ENCODE data around the gene INTS2.

INTS2 gene, protein sequence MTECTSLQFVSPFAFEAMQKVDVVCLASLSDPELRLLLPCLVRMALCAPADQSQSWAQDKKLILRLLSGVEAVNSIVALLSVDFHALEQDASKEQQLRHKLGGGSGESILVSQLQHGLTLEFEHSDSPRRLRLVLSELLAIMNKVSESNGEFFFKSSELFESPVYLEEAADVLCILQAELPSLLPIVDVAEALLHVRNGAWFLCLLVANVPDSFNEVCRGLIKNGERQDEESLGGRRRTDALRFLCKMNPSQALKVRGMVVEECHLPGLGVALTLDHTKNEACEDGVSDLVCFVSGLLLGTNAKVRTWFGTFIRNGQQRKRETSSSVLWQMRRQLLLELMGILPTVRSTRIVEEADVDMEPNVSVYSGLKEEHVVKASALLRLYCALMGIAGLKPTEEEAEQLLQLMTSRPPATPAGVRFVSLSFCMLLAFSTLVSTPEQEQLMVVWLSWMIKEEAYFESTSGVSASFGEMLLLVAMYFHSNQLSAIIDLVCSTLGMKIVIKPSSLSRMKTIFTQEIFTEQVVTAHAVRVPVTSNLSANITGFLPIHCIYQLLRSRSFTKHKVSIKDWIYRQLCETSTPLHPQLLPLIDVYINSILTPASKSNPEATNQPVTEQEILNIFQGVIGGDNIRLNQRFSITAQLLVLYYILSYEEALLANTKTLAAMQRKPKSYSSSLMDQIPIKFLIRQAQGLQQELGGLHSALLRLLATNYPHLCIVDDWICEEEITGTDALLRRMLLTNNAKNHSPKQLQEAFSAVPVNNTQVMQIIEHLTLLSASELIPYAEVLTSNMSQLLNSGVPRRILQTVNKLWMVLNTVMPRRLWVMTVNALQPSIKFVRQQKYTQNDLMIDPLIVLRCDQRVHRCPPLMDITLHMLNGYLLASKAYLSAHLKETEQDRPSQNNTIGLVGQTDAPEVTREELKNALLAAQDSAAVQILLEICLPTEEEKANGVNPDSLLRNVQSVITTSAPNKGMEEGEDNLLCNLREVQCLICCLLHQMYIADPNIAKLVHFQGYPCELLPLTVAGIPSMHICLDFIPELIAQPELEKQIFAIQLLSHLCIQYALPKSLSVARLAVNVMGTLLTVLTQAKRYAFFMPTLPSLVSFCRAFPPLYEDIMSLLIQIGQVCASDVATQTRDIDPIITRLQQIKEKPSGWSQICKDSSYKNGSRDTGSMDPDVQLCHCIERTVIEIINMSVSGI

GRCh38 chr17:61927208-61928100, at the start of gene INTS2:
Gene INTS2, minus strand, starts transcription at chr17:61927982. Its CDS starts 1,338 bp downstream, at chr17:61926644.
- Histone ChIP-seq H3K27ac (ENCODE audit: low read length) (peak within 1 kb of the TSS; percentile 99), H3K9me3 (ENCODE audit: control insufficient read depth in 1 of 2, low read length in 2 of 2) (no peaks in the 10 kb centered on the region), H3K27me3 (ENCODE audit: low read depth, low read length) (no peaks in the 10 kb centered on the region), H3K4me1 (ENCODE audit: control insufficient read depth in 1 of 2, insufficient read depth in 2 of 2, low read length in 2 of 2) (peaks cover 8 to 14% of the 10 kb centered on the region in 2 donors), H3K4me3 (ENCODE audit: low read depth in 1 of 2, low read length in 2 of 2) (peak within 1 kb of the TSS; percentile 73 to 98), H3K36me3 (ENCODE audit: control insufficient read depth in 1 of 2, insufficient read depth in 2 of 2, low read length in 2 of 2) (peaks cover 7% of the 10 kb centered on the region in 2 donors)

DNA sequence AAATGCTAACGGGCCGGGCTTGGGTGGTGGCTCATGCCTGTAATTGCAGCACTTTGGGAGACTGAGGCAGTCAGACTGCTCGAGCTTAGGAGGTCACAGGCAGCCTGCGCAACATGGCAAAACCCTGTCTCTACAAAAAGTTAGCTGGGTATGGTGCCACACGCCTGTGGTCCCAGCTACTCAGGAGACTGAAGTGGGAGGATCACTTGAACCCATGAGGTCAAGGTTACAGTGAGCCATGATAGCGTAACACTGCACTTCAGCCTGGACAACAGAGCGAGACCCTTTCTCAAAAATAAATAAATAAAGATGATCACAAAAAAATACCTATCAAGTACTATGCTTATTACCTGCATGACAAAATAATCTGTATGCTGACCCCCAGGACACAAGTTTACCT, 46.3 kb upstream of the INTS2 start:
- H3K4me3 ChIP-seq (ENCODE audit: low read depth in 1 of 2, low read length in 2 of 2) = no peak overlapping the region
- H3K9me3 ChIP-seq (ENCODE audit: control insufficient read depth in 1 of 2, low read length in 2 of 2) = no peaks in the 10 kb centered on the region
- peaks cover 6 to 17% of the 10 kb centered on the region in 2 donors for H3K36me3 ChIP-seq (ENCODE audit: control insufficient read depth in 1 of 2, insufficient read depth in 2 of 2, low read length in 2 of 2)
- H3K27me3 ChIP-seq (ENCODE audit: low read depth, low read length) = no peaks in the 10 kb centered on the region
- no peaks in the 10 kb centered on the region for H3K4me1 ChIP-seq (ENCODE audit: control insufficient read depth in 1 of 2, insufficient read depth in 2 of 2, low read length in 2 of 2)
- no peak overlapping the region for H3K27ac ChIP-seq (ENCODE audit: low read length)

GRCh38 chr17:61972311-61972710, 44.5 kb upstream of the INTS2 start:
- no peak overlapping the region for H3K27ac ChIP-seq (ENCODE audit: low read length)
- H3K27me3 ChIP-seq (ENCODE audit: low read depth, low read length) = no peaks in the 10 kb centered on the region
- H3K36me3 ChIP-seq (ENCODE audit: control insufficient read depth in 1 of 2, insufficient read depth in 2 of 2, low read length in 2 of 2) = peaks cover 6 to 23% of the 10 kb centered on the region in 2 donors
- no peaks in the 10 kb centered on the region for H3K9me3 ChIP-seq (ENCODE audit: control insufficient read depth in 1 of 2, low read length in 2 of 2)
- H3K4me1 ChIP-seq (ENCODE audit: control insufficient read depth in 1 of 2, insufficient read depth in 2 of 2, low read length in 2 of 2) = no peaks in the 10 kb centered on the region
- no peak overlapping the region for H3K4me3 ChIP-seq (ENCODE audit: low read depth in 1 of 2, low read length in 2 of 2)

DNA sequence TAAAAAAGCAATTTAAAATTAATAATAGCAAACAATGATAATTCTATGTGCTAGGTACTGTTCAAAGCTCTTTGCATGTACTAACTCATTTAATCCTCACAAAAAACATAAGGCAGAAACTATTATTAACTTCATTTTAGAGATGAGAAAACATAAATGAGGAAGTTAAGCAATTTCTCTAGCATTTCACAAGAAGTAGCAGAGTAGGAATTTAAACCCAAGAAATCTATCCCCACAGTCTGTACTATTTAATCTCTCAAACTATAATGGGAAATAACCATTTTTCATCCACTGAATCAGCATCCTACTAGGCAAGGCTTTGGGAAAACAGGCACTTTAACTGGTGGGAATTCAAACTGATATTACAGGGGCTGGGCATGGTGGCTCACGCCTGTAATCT, 42.2 kb upstream of the INTS2 start:
- Histone ChIP-seq H3K9me3 (ENCODE audit: control insufficient read depth in 1 of 2, low read length in 2 of 2) (no peaks in the 10 kb centered on the region), H3K36me3 (ENCODE audit: control insufficient read depth in 1 of 2, insufficient read depth in 2 of 2, low read length in 2 of 2) (peaks cover 19 to 38% of the 10 kb centered on the region in 2 donors), H3K27me3 (ENCODE audit: low read depth, low read length) (no peaks in the 10 kb centered on the region), H3K27ac (ENCODE audit: low read length) (no peak overlapping the region), H3K4me1 (ENCODE audit: control insufficient read depth in 1 of 2, insufficient read depth in 2 of 2, low read length in 2 of 2) (no peaks in the 10 kb centered on the region), H3K4me3 (ENCODE audit: low read depth in 1 of 2, low read length in 2 of 2) (no peak overlapping the region)

- no peaks in the 10 kb centered on the region for H3K9me3 ChIP-seq (ENCODE audit: control insufficient read depth in 1 of 2, low read length in 2 of 2)
- peaks cover 26 to 46% of the 10 kb centered on the region in 2 donors for H3K36me3 ChIP-seq (ENCODE audit: control insufficient read depth in 1 of 2, insufficient read depth in 2 of 2, low read length in 2 of 2)
- no peak overlapping the region for H3K4me3 ChIP-seq (ENCODE audit: low read depth in 1 of 2, low read length in 2 of 2)
- H3K27me3 ChIP-seq (ENCODE audit: low read depth, low read length) = no peaks in the 10 kb centered on the region
- H3K27ac ChIP-seq (ENCODE audit: low read length) = no peak overlapping the region
- no peaks in the 10 kb centered on the region for H3K4me1 ChIP-seq (ENCODE audit: control insufficient read depth in 1 of 2, insufficient read depth in 2 of 2, low read length in 2 of 2)
Measured at GRCh38 chr17:61968757-61969156, 41.0 kb upstream of the INTS2 start.

DNA sequence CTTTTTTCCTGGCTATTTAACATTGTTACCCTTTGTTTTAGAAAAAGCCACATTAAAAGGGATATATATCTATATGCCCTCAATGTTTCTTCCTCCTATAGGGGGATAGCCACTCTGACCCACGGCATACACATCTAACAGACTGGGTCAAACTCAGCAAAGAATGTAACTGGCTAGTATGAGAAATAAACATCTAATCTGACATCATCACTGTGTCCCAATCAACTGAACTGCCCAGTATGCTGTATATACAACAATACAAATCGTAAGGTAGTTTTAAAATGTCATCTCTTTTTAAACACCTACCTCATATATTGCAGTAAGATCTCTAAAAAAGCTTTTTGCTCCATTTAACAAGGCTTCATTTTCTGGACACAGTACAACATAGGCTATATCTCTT, 39.9 kb upstream of the INTS2 start:
- no peaks in the 10 kb centered on the region for H3K4me1 ChIP-seq (ENCODE audit: control insufficient read depth in 1 of 2, insufficient read depth in 2 of 2, low read length in 2 of 2)
- H3K27me3 ChIP-seq (ENCODE audit: low read depth, low read length) = no peaks in the 10 kb centered on the region
- no peak overlapping the region for H3K4me3 ChIP-seq (ENCODE audit: low read depth in 1 of 2, low read length in 2 of 2)
- H3K9me3 ChIP-seq (ENCODE audit: control insufficient read depth in 1 of 2, low read length in 2 of 2) = no peaks in the 10 kb centered on the region
- peaks cover 31 to 46% of the 10 kb centered on the region in 2 donors for H3K36me3 ChIP-seq (ENCODE audit: control insufficient read depth in 1 of 2, insufficient read depth in 2 of 2, low read length in 2 of 2)
- H3K27ac ChIP-seq (ENCODE audit: low read length) = no peak overlapping the region

- Histone ChIP-seq H3K27me3 (ENCODE audit: low read depth, low read length) (no peaks in the 10 kb centered on the region), H3K36me3 (ENCODE audit: control insufficient read depth in 1 of 2, insufficient read depth in 2 of 2, low read length in 2 of 2) (peaks cover 31 to 47% of the 10 kb centered on the region in 2 donors), H3K4me1 (ENCODE audit: control insufficient read depth in 1 of 2, insufficient read depth in 2 of 2, low read length in 2 of 2) (no peaks in the 10 kb centered on the region), H3K4me3 (ENCODE audit: low read depth in 1 of 2, low read length in 2 of 2) (no peak overlapping the region), H3K27ac (ENCODE audit: low read length) (no peak overlapping the region), H3K9me3 (ENCODE audit: control insufficient read depth in 1 of 2, low read length in 2 of 2) (no peaks in the 10 kb centered on the region)
Measured at GRCh38 chr17:61966191-61966590, 38.4 kb upstream of the INTS2 start.

DNA sequence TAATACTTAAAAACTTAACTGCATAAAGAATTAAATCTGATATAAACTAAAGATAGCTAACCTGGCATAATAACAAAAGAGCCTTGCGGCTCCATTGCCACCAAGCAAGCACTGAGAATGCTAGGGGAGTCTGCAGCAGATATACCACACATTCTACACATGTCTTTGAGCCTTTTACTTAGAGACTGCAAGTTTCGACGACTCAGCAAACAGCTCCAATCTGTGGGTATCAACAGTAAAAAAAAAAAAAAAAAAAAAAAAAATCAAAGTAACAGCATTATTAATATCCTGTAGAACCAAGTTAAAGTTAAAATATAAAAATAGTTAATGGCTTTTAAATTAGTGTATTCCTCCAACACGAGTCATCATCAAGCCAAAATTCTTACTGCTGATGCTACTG, 27.8 kb upstream of the INTS2 start:
- H3K4me1 ChIP-seq (ENCODE audit: control insufficient read depth in 1 of 2, insufficient read depth in 2 of 2, low read length in 2 of 2) = no peaks in the 10 kb centered on the region
- H3K27ac ChIP-seq (ENCODE audit: low read length) = no peak overlapping the region
- no peak overlapping the region for H3K4me3 ChIP-seq (ENCODE audit: low read depth in 1 of 2, low read length in 2 of 2)
- H3K36me3 ChIP-seq (ENCODE audit: control insufficient read depth in 1 of 2, insufficient read depth in 2 of 2, low read length in 2 of 2) = peaks cover 43 to 60% of the 10 kb centered on the region in 2 donors
- H3K9me3 ChIP-seq (ENCODE audit: control insufficient read depth in 1 of 2, low read length in 2 of 2) = no peaks in the 10 kb centered on the region
- no peaks in the 10 kb centered on the region for H3K27me3 ChIP-seq (ENCODE audit: low read depth, low read length)

GRCh38 chr17:61947367-61948078, 19.7 kb upstream of the INTS2 start:
- Histone ChIP-seq H3K36me3 (ENCODE audit: control insufficient read depth in 1 of 2, insufficient read depth in 2 of 2, low read length in 2 of 2) (peaks cover 46 to 58% of the 10 kb centered on the region in 2 donors), H3K4me1 (ENCODE audit: control insufficient read depth in 1 of 2, insufficient read depth in 2 of 2, low read length in 2 of 2) (no peaks in the 10 kb centered on the region), H3K27me3 (ENCODE audit: low read depth, low read length) (no peaks in the 10 kb centered on the region), H3K27ac (ENCODE audit: low read length) (no peak overlapping the region), H3K9me3 (ENCODE audit: control insufficient read depth in 1 of 2, low read length in 2 of 2) (no peaks in the 10 kb centered on the region), H3K4me3 (ENCODE audit: low read depth in 1 of 2, low read length in 2 of 2) (no peak overlapping the region)

- no peaks in the 10 kb centered on the region for H3K4me1 ChIP-seq (ENCODE audit: control insufficient read depth in 1 of 2, insufficient read depth in 2 of 2, low read length in 2 of 2)
- peaks cover 40 to 50% of the 10 kb centered on the region in 2 donors for H3K36me3 ChIP-seq (ENCODE audit: control insufficient read depth in 1 of 2, insufficient read depth in 2 of 2, low read length in 2 of 2)
- no peak overlapping the region for H3K27ac ChIP-seq (ENCODE audit: low read length)
- H3K9me3 ChIP-seq (ENCODE audit: control insufficient read depth in 1 of 2, low read length in 2 of 2) = no peaks in the 10 kb centered on the region
- no peaks in the 10 kb centered on the region for H3K27me3 ChIP-seq (ENCODE audit: low read depth, low read length)
- H3K4me3 ChIP-seq (ENCODE audit: low read depth in 1 of 2, low read length in 2 of 2) = no peak overlapping the region
Measured at GRCh38 chr17:61946359-61946758, 18.6 kb upstream of the INTS2 start.
